CD14-positive monocyte (primary cell): ENCODE data around the gene GATD1. TPM values are rescaled to one million over a fixed set of nuclear protein-coding genes. Genes with fewer than 3 reads are reported as not detected.
"Not testable (repeated sequence)": the region's sequence is repeated elsewhere in the genome, so short reads cannot be mapped to it uniquely, and the experiment has no call there.

ENCODE experiments used
- DNase-seq, 3 donors: peaks; one replicate each; pipeline ENCODE4 v3.0.0-alpha.2; 2011 to 2022
- H2AFZ ChIP-seq: 2 replicates; pipeline ENCODE4 v1.6.0; 2012; ENCODE audit warnings: mild to moderate bottlenecking, low read depth, low read length, inconsistent platforms; ENCODE audit not compliant: insufficient read depth, poor library complexity, severe bottlenecking
- H3K27ac ChIP-seq, 2 donors: 1 replicate in 1 of 2; 2 replicates in 1 of 2; pipeline ENCODE4 v1.5.1; 2012 to 2013; ENCODE audit warnings: low read length in 2 of 2, control low read depth in 1 of 2, inconsistent platforms in 1 of 2, low read depth in 1 of 2, mild to moderate bottlenecking in 1 of 2
- H3K27me3 ChIP-seq, 2 donors: one replicate each; pipeline versions ENCODE4 v1.6.0 to v1.6.1; 2011 to 2013; ENCODE audit warnings: low read length in 2 of 2; ENCODE audit not compliant: control insufficient read depth in 2 of 2, insufficient read depth in 2 of 2
- H3K36me3 ChIP-seq, 2 donors: replicated peaks in 1 of 2; 1 replicate in 1 of 2; 2 replicates in 1 of 2; pipeline versions ENCODE4 v1.5.1 to v1.6.1; 2012 to 2013; ENCODE audit warnings: low read length in 2 of 2, control low read depth in 1 of 2, inconsistent platforms in 1 of 2, mild to moderate bottlenecking in 1 of 2; ENCODE audit not compliant: insufficient read depth in 2 of 2, control insufficient read depth in 1 of 2
- H3K4me1 ChIP-seq, 2 donors: 1 replicate in 1 of 2; 2 replicates in 1 of 2; pipeline versions ENCODE4 v1.5.1 to v1.6.1; 2012 to 2013; ENCODE audit warnings: low read length in 2 of 2, control low read depth in 1 of 2, inconsistent platforms in 1 of 2, mild to moderate bottlenecking in 1 of 2, moderate library complexity in 1 of 2; ENCODE audit not compliant: insufficient read depth in 2 of 2, control insufficient read depth in 1 of 2
- H3K4me2 ChIP-seq: replicated peaks from 2 replicates; pipeline ENCODE3; 2012; ENCODE audit warnings: low read length, moderate library complexity, mild to moderate bottlenecking; ENCODE audit not compliant: poor library complexity, severe bottlenecking; ENCODE audit errors: extremely low read depth
- H3K4me3 ChIP-seq, 3 experiments: fragments of 200-600 bp in 1 of 3; sonication (generic) in 1 of 3; replicated peaks in 1 of 3; 1 replicate in 2 of 3; 2 replicates in 1 of 3; pipeline ENCODE4 v1.5.1; 2011 to 2013; ENCODE audit warnings: low read length in 3 of 3, mild to moderate bottlenecking in 3 of 3, control low read depth in 2 of 3, low read depth in 2 of 3, inconsistent platforms in 1 of 3, moderate library complexity in 1 of 3
- H3K79me2 ChIP-seq: 2 replicates; pipeline ENCODE4 v1.6.0; 2012; ENCODE audit warnings: mild to moderate bottlenecking, control low read depth, inconsistent platforms, low read length, moderate library complexity; ENCODE audit not compliant: insufficient read depth
- H3K9ac ChIP-seq: 2 replicates; pipeline ENCODE4 v1.6.0; 2017; ENCODE audit warnings: low read length, mild to moderate bottlenecking; ENCODE audit not compliant: insufficient read depth, poor library complexity, severe bottlenecking
- H3K9me3 ChIP-seq, 2 donors: replicated peaks in 1 of 2; 1 replicate in 1 of 2; 2 replicates in 1 of 2; pipeline versions ENCODE4 v1.5.1 to v1.6.1; 2012 to 2013; ENCODE audit warnings: low read length in 2 of 2, control low read depth in 1 of 2; ENCODE audit not compliant: control insufficient read depth in 1 of 2, insufficient read depth in 1 of 2
- H4K20me1 ChIP-seq: 2 replicates; pipeline ENCODE4 v1.6.0; 2012; ENCODE audit warnings: mild to moderate bottlenecking, low read length, control low read depth, moderate library complexity; ENCODE audit not compliant: insufficient read depth
- H3K27ac Mint-ChIP-seq, 7 donors: one replicate each; pipeline ENCODE4 v1.8.0; 2020; ENCODE audit warnings: mild to moderate bottlenecking in 7 of 7, mixed read lengths in 7 of 7, moderate library complexity in 6 of 7, inconsistent platforms in 2 of 7
- H3K27me3 Mint-ChIP-seq, 3 donors: one replicate each; pipeline ENCODE4 v1.8.0; 2021 to 2022; ENCODE audit warnings: low read depth in 3 of 3, mild to moderate bottlenecking in 3 of 3, mixed read lengths in 3 of 3, moderate library complexity in 3 of 3, inconsistent platforms in 1 of 3
- H3K36me3 Mint-ChIP-seq, 2 donors: one replicate each; pipeline ENCODE4 v1.8.0; 2020; ENCODE audit warnings: mixed read lengths in 2 of 2, inconsistent platforms in 1 of 2, mild to moderate bottlenecking in 1 of 2
- H3K4me1 Mint-ChIP-seq: one replicate; pipeline ENCODE4 v1.8.0; 2020; ENCODE audit warnings: mild to moderate bottlenecking, mixed read lengths
- H3K4me3 Mint-ChIP-seq, 2 donors: one replicate each; pipeline ENCODE4 v1.8.0; 2020; ENCODE audit warnings: mild to moderate bottlenecking in 2 of 2, mixed read lengths in 2 of 2, moderate library complexity in 1 of 2
- H3K9me3 Mint-ChIP-seq, 7 donors: one replicate each; pipeline ENCODE4 v1.8.0; 2020 to 2022; ENCODE audit warnings: mixed read lengths in 7 of 7, mild to moderate bottlenecking in 6 of 7, moderate library complexity in 6 of 7, inconsistent platforms in 2 of 7
- CTCF ChIP-seq: fragments of 200-600 bp; IDR thresholded peaks from one replicate; pipeline ENCODE4 v1.8.0; 2022; ENCODE audit warnings: antibody characterized with exemption, mild to moderate bottlenecking
- WGBS: methylation state at CpG from one replicate; pipeline ENCODE4 v1.1.5; 2013; ENCODE audit warnings: missing lambda C conversion rate; ENCODE audit not compliant: insufficient coverage; 5-methylcytosine and 5-hydroxymethylcytosine counted together
- intact Hi-C, 2 donors: fragments of 100-400 bp; cut with micrococcal nuclease; formaldehyde crosslinking; loops; one replicate each; pipeline versions ENCODE4 v1.15.0 to v1.15.1; 2023
- polyA plus RNA-seq, 3 donors: library from polyadenylated mRNA; depleted of rRNA in 1 of 3; unstranded in 2 of 3; stranded (reverse) in 1 of 3; fragments of 300-500 nt in 2 of 3; fragments of >200 nt in 1 of 3; fragmentation: Illumina TruSeq in 2 of 3; gene quantifications; 1 replicate in 2 of 3; 2 replicates in 1 of 3; pipeline ENCODE4 v1.2.3, GENCODE V29; 2012 to 2021

The GATD1 gene
- polyA plus RNA-seq, 3 donors: 4.5 to 45.6 (median 4.6) TPM

GRCh38 chr11:737366-737765, 39.9 kb downstream of the GATD1 start:
- intact Hi-C loops: no loop called here
- peaks cover 0 to 8% (median 0%) of the 10 kb centered on the region in 7 donors for H3K9me3 Mint-ChIP-seq
- H3K27me3 Mint-ChIP-seq: peaks cover 18 to 26% (median 26%) of the 10 kb centered on the region in 3 donors
- H3K9ac ChIP-seq: peak overlapping the region; percentile 28
- H3K4me3 ChIP-seq: peak overlapping the region in 1 of 3 experiments; percentile 53
- peak overlapping the region; percentile 66 for H2AFZ ChIP-seq
- peaks cover 13 to 16% of the 10 kb centered on the region in 2 donors for H3K4me1 ChIP-seq
- WGBS: 1% methylated on average over 11 of the region's 11 CpGs
- H3K36me3 ChIP-seq: no peaks in the 10 kb centered on the region
- peak overlapping the region; percentile 47 for H3K4me2 ChIP-seq
- H3K27ac ChIP-seq: no peak overlapping the region
- peak overlapping the region in 1 of 7 donors; percentile 42 for H3K27ac Mint-ChIP-seq
- H3K9me3 ChIP-seq: no peaks in the 10 kb centered on the region
- peak overlapping the region; percentile 62 to 85 for H3K4me3 Mint-ChIP-seq
- H3K79me2 ChIP-seq: no peaks in the 10 kb centered on the region
- peaks cover 0 to 2% of the 10 kb centered on the region in 2 donors for H3K36me3 Mint-ChIP-seq
- H3K4me1 Mint-ChIP-seq: peaks cover 19% of the 10 kb centered on the region
- DNase-seq: no peak
- H4K20me1 ChIP-seq: no peaks in the 10 kb centered on the region
- no peak for TF ChIP-seq CTCF
- H3K27me3 ChIP-seq: peaks cover 0 to 4% of the 10 kb centered on the region in 2 donors

GRCh38 chr11:734541-734940, 42.7 kb downstream of the GATD1 start:
- H3K27me3 Mint-ChIP-seq: peaks cover 17 to 27% (median 26%) of the 10 kb centered on the region in 3 donors
- H3K27ac ChIP-seq, H3K4me2 ChIP-seq, H3K27ac Mint-ChIP-seq, H3K79me2 ChIP-seq, H3K27me3 ChIP-seq, H3K4me3 Mint-ChIP-seq, H3K9ac ChIP-seq, H3K36me3 ChIP-seq, intact Hi-C loops, H3K4me3 ChIP-seq, H2AFZ ChIP-seq, DNase-seq, H3K9me3 ChIP-seq, H4K20me1 ChIP-seq, H3K36me3 Mint-ChIP-seq: not testable (repeated sequence)
- 93% methylated on average over 3 of the region's 26 CpGs for WGBS
- peaks cover 24% of the 10 kb centered on the region for H3K4me1 Mint-ChIP-seq
- H3K4me1 ChIP-seq: peaks cover 18 to 21% of the 10 kb centered on the region in 2 donors
- H3K9me3 Mint-ChIP-seq: peaks cover 0 to 11% (median 0%) of the 10 kb centered on the region in 7 donors
